ENCODE results near the gene ARHGEF39. TPM values are rescaled to one million over a fixed set of nuclear protein-coding genes. Genes with fewer than 3 reads are reported as not detected.

Gene ARHGEF39, protein sequence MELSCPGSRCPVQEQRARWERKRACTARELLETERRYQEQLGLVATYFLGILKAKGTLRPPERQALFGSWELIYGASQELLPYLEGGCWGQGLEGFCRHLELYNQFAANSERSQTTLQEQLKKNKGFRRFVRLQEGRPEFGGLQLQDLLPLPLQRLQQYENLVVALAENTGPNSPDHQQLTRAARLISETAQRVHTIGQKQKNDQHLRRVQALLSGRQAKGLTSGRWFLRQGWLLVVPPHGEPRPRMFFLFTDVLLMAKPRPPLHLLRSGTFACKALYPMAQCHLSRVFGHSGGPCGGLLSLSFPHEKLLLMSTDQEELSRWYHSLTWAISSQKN
- total RNA-seq (2014; rRNA removed; shearing (Covaris generic)) = 12.3 and 12.4 TPM in 2 replicates

DNA sequence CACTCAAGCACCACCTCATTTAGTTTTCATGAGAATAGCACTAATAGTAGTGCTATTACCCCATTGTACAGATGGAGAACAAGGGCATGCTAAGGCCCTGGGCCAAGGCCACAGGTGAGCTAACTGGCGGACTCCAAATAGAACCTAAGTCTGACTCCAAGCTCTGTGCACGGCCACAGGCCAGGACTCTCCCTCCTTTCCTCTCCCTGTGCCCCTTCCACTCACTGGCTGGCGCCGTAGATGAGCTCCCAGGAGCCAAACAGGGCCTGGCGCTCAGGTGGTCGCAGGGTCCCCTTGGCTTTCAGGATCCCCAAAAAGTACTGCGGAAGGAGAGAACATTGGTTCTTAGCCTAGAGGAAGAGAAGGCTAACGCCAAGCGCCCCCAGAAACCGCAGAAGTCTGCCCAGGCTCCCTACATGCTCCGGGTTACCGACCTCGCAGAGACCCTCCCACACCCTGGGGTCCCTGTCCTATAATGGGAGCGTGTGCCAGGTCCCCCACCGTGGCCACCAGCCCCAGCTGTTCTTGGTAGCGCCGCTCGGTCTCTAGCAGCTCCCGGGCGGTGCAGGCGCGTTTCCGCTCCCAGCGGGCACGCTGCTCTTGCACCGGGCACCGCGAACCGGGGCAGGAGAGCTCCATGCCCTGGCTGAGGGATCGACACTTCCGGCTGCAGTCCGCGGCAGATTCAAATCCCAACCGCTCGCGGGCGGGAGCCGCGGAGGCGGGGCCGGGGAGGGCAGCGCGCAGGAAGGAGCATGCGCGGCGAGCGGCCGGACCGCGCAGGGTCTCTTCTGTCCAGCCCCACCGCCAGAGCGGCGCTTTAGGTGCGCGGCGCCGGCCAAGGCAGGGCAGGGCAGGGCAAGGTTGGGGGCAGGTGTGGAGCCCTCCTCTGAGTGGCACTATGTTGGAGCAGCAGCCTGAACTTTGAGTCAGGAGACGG is at the start of gene ARHGEF39:
Gene ARHGEF39, minus strand, starts transcription at position 665 of the 940 bp plus-strand sequence. Its CDS starts 26 bp downstream, at position 639.
- DNase-seq (ENCODE audit: low spot score) = peak; percentile 84
- in situ Hi-C loops (cut with HindIII; ENCODE audit: low sequenced_read_pairs) = no loop called here

DNA sequence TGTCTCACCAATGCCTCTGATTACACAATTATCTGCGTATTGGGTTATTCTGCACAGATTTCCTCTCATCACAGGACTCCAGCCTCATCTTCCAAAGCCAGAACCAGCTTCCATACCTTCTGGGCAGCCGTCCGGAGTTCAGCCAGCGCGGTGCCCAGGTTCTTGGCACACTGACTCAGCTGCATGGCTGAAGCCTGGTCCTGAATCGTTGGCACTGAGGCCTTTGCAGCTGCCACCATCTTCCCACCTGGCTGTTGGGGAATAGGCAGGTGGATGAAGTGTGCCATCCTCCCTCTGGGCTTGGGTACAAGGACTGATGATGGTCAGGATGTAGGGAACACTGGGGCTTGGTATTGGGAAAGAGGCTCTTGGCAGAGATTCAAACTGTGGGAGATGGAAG is 49.1 kb upstream of the ARHGEF39 start:
- in situ Hi-C loops (cut with HindIII; ENCODE audit: low sequenced_read_pairs) = no loop called here

DNA sequence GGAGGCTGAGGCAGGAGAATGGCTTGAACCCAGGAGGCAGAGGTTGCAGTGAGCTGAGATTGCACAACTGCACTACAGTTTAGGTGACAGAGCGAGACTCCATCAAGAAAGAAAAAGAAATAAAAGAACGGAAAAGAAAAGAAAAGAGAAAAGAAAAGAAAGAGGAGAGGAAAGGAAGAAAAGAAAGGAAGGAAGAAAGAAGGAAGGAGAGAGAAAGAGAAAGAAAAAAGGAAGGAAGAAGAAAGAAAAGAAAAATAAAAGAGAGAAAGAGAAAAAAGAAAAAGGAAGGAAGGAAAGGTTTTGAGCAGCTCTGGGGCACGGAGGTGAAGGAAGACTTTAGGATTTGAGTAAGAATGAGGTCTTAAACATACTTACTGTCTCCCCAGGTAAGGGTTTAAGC is 48.6 kb upstream of the ARHGEF39 start:
- in situ Hi-C loops (cut with HindIII; ENCODE audit: low sequenced_read_pairs) = no loop called here

More for the DNA sequence above, 49.1 kb upstream of the ARHGEF39 start:
- DNase-seq (ENCODE audit: low spot score) = peak; percentile 77

DNA sequence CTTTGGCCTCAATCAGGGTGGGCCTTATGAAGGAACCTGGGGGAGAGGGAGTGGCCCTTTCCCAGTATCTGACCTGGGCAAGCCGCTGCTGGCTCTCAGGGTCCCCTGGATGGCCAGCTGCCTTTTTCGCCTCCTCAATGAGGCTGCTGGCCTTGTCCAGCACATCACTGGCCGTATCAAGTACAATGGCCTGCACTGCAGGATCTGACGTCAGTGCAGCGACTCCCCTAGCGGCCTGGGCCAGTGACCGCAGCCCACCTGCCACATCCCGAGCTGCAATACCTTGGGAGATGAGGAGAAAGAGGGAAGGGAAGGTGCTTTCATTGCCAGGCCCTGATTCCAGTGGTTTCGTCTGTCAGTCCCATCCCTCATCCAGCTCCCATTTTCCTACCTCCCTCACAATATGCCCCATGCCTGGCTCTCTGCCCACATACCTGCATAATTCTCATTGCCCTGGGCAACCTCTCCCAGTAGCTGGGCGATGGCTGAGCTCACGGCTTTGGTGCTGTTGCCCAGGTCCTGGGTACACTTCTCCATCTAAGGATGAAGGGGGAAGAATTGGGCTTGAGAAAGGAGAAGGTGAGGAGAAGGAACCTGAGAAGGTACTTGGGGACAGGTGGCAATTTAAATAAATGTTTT is 47.9 kb upstream of the ARHGEF39 start:
- in situ Hi-C loops (cut with HindIII; ENCODE audit: low sequenced_read_pairs) = no loop called here
- DNase-seq (ENCODE audit: low spot score) = no peak

More for the DNA sequence above, 48.6 kb upstream of the ARHGEF39 start:
- DNase-seq (ENCODE audit: low spot score) = no peak

DNA sequence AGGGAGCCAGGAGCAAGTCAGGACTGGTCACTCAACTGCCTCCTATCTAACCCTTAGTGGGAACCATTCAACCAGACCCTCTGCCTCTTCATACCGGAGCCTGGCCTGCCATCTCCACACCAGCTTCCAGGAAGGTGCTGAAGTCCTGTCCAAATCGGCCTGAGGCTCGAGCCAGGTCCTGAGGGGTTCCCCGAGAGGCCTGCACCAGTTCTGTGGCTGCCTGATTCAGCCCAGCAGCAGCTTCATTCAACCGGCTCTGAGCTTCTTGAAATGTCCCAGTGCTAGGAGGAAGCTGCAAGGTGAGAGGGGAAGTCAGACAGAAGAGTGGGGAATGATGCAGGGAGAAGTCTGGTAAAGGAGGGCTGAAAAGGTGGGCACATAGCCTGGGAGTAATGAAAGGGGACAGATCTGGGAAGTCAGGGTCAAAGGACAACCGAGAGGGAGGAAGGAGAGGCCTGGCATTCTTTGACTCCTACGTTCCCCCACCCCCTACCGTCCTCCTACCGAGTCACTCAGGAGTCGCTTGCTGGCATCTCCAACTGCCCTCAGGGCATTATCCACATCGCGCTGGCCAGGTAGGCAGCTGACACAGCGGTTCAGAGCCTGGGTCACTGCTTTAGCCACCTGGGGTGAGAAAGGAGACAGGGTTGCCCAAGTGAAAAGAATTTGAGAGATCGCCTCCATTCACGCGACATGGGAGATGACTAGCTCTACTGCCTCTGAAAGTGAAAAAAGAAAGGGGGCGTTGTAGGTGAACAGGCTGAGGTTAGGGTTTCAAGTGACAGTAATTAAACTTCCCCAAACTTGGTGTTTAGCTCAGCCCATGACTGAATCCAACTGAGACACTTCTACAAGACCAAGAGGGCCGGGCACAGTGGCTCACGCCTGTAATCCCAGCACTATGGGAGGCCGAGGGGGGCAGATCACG is 46.8 kb upstream of the ARHGEF39 start:
- DNase-seq (ENCODE audit: low spot score) = no peak
- in situ Hi-C loops (cut with HindIII; ENCODE audit: low sequenced_read_pairs) = no loop called here

DNA sequence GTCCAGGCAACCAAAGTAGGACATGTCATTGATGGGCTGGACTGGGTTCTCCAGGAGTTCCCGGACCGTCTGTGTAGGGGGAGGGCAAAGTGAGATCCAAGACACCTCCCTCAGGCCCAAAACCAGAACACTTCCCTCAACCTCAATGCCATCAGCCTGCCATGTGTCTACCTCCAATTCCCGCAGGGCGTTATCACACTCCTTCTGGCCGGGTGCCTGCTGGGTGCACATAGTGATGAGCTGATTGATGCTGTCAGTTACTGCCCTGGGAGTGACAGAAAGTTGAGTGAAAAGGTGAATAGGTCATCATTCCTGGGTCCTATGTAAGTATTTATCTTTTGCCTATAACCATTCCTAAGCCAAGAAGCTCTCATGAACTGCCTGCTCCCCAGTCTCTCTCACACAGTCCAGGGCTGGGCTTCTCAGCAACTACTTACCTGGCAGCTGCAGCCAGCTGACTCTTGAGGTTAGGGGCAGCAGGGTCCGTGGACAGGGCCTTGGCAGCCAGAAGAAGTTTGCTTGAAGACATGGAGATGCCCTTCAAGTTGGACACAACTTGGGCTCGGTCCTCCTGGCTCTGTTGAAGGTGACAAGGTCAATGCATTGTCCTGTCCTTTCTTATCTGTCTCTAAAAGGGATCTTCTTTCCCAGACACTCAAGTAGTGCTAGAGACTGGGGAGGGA is 46.0 kb upstream of the ARHGEF39 start:
- in situ Hi-C loops (cut with HindIII; ENCODE audit: low sequenced_read_pairs) = no loop called here
- DNase-seq (ENCODE audit: low spot score) = no peak

DNA sequence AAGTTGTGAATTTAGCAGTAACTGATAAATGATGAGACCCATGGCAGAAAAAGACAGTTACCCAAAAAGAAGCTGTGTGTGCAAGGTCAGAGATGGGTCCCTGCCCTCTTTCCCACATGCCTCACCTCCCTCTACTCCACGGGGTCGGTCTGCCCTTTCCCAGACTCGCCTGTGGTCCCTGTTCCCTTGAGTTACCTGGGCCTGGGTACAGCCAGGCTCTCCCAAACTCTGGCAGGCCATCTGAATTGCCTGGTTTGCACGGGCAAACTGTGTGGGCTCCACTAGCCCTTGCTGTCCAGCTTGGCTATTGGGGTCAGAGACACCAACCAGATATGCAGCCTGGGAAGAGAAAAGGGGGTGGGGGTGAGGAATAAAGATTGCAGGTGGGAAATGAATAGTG is 43.2 kb upstream of the ARHGEF39 start:
- no peak for DNase-seq (ENCODE audit: low spot score)
- in situ Hi-C loops (cut with HindIII; ENCODE audit: low sequenced_read_pairs) = no loop called here

DNA sequence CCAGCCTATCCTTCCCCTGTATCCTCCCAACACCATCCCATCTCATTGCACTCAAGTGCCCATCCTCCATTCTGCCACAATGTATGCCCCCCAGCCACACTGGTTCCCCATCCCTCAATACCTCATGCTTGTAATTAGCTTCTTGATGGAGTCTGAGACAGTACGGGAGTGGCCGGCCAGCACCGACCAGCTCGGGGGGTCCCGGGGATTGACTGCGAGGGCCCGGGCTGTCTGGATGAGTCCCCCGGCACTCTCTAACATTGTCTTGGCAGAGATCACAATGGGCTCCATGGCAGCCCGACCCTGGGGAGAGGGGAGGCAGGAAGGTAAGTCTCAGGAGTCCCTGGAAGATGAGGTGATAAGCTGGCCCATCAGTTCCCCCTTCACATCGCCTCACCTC is 42.0 kb upstream of the ARHGEF39 start:
- in situ Hi-C loops (cut with HindIII; ENCODE audit: low sequenced_read_pairs) = no loop called here
- DNase-seq (ENCODE audit: low spot score) = no peak

DNA sequence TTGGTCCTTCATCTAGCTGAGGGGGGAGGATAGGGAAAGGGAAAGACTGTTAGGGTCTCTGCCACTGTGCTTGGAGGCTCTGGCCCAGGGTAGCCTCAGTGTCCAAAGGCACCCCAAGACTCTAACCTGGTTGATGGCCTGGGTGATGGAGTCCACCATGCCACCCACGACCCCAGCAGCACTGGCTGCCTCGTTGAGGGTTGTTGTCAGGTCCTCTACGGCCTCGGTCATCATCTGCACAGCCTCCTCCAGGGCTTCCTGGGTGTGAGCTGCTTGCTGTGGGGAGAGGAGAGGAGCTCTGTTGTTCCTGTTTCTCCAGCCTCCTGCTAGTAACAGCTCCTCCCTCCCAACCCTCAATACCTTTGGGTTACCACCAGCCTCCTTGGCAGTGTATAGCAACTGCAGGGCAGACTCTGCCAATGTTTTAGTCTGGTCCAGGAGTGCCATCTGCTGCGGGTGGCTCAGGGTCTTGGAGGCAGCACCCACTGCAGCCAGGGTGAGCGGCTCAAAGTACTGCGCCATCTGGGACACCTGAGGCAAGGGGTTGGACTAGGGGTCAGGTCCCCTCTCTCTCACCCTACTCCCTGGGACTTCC is 40.9 kb upstream of the ARHGEF39 start:
- peak; percentile 93 for DNase-seq (ENCODE audit: low spot score)
- in situ Hi-C loops (cut with HindIII; ENCODE audit: low sequenced_read_pairs) = no loop called here

DNA sequence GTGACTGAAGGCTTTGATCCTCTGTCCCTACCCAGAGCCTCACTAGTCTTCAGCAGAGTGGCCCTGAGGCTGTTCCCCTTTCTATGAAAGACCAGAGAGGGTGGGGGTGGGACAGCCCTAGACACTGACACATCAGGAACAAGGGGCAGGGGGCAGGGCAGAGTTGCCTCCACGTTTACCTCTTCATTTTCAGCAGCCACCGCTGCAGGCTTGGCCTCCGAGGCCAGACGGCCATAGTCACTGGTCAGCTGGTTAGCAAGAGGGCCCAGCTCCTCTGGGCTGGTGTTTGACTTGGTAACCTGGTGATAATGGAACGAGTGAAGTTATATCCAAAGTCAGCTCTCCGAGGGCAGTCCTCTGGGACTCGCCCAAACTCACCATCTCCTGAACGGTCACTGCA is 40.4 kb upstream of the ARHGEF39 start:
- DNase-seq (ENCODE audit: low spot score) = no peak
- in situ Hi-C loops (cut with HindIII; ENCODE audit: low sequenced_read_pairs) = no loop called here

DNA sequence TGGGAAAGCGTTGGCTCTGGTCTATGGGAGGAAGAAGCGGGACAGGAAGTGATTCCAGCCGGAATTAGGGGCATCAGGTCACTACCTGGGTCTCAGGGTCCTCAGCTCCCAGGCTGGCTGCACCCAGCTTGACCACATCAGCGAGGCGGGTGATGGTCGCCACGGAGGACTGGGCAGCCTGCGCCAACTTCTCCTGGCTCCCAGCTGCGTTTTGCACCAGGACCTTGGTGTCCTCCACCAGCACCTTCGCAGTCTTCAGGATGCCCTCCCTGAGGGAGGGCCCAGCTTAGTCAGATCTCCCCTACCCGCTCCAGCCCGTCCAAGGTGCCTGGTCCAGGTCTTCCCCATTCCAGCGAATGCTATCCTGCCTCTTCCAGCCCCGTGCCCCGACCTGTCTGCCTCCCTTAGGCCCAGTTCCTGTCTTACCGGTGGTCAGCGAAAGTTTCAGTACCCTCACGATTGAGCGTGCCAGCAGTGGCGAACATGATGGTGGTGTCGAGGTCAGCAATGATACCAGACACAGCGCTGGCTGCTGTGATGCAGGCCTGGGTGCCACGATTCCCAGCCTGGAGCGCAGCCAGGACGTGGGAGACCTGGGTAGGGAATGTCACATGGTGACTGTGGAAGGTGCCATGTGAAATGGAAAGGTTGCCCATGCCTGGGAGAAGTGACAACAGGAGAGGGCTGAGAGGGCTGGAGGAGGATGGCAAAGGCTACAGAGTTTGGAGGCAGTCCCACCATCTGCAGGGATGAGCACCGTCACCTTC is 39.1 kb upstream of the ARHGEF39 start:
- in situ Hi-C loops (cut with HindIII; ENCODE audit: low sequenced_read_pairs) = no loop called here
- no peak for DNase-seq (ENCODE audit: low spot score)

DNA sequence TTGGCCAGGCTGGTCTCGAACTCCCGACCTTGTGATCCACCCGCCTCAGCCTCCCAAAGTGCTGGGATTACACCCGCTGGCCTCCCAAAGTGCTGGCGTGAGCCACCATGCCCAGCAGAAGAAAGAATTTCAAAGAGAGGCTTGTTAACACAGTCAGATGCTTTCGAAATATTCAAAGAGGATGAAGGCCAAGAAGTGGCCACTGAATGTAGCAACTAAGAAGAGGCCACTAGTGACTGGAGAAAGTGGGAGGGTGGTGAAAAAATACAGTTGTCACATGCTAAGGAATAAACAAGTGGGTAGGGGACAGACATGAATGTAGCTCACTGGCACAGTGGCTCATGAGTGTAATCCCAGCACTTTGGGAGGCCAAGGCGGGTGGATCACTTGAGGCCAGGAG is 37.7 kb upstream of the ARHGEF39 start:
- DNase-seq (ENCODE audit: low spot score) = no peak
- in situ Hi-C loops (cut with HindIII; ENCODE audit: low sequenced_read_pairs) = no loop called here

DNA sequence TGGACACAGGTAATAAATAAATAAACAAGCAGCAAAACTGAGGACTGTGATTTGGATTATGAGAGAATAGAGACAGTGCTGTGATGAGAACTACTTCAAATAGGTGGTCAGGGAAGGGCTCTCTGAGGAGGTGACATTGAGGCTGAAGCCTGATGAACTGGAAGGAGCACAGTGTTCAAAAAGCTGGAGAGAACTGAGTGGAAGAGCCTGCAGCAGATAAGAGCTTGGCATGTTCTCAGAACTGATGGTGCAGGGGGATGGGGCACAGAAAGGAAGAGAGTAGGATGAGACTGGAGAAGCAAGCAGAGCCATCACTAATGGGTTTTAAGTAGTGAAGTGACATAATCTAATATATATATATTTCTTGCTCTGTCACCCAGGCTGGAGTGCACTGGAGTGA is 35.9 kb upstream of the ARHGEF39 start:
- in situ Hi-C loops (cut with HindIII; ENCODE audit: low sequenced_read_pairs) = no loop called here

DNA sequence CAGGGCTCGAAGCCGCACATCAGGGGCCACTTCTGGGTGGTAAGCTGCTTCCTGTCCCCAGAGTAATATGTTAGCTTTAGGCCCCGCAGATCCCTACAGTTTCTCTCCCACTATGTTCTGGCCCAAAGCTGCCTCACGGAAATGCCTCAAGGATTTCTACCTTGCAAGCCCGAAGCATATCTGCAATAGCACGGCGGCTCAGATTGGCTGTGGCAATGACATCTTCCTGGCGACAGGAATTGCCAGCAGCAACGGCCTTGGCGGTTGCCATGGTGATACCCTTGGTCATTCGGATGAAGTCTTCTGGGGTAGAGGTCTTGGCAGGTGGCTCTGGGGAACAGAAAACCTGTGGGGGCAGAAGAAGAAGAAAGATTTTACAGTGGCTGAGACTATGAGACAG is 35.0 kb upstream of the ARHGEF39 start:
- in situ Hi-C loops (cut with HindIII; ENCODE audit: low sequenced_read_pairs) = no loop called here
- DNase-seq (ENCODE audit: low spot score) = no peak

More for the DNA sequence above, 35.9 kb upstream of the ARHGEF39 start:
- no peak for DNase-seq (ENCODE audit: low spot score)

DNA sequence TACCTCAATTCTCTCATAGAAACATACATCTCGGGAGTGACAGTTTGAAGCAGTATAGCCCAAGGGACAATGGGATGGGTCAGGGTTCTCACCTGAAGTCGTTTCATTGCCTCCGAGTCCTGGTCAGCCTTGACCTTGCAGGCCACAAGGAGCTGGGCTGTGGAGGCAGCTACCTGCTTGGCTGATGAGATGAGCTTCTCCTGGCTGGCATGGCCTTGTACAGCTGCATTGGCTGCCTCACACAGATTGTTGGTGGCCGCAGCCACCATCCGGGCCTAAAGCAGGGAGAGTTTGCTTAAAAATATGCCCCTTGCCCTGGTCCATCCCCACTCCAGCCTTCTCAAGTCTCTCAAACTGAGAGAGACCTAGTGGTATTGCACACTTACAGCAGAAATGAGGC is 33.2 kb upstream of the ARHGEF39 start:
- in situ Hi-C loops (cut with HindIII; ENCODE audit: low sequenced_read_pairs) = no loop called here
- DNase-seq (ENCODE audit: low spot score) = no peak

DNA sequence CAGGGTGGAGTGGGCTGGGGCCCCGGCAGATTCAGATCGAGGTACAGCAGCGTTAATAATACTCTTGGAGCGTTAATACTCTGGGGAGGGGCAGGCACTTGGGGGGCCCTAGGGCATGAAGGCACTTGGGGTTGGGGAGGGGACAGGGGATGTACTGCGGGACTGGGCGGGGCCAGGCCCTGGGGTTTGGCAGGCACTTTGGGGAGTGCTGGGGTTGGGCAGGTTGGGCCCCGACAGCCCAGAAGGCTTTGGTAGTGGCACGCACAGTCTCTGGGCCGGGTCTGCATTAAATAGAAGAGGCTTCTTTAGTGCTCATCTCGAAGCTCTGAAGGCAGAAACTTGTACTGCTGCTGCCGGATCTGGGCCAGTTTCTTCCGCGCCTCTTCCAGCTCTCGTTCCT is 32.5 kb upstream of the ARHGEF39 start:
- in situ Hi-C loops (cut with HindIII; ENCODE audit: low sequenced_read_pairs) = no loop called here
- no peak for DNase-seq (ENCODE audit: low spot score)

DNA sequence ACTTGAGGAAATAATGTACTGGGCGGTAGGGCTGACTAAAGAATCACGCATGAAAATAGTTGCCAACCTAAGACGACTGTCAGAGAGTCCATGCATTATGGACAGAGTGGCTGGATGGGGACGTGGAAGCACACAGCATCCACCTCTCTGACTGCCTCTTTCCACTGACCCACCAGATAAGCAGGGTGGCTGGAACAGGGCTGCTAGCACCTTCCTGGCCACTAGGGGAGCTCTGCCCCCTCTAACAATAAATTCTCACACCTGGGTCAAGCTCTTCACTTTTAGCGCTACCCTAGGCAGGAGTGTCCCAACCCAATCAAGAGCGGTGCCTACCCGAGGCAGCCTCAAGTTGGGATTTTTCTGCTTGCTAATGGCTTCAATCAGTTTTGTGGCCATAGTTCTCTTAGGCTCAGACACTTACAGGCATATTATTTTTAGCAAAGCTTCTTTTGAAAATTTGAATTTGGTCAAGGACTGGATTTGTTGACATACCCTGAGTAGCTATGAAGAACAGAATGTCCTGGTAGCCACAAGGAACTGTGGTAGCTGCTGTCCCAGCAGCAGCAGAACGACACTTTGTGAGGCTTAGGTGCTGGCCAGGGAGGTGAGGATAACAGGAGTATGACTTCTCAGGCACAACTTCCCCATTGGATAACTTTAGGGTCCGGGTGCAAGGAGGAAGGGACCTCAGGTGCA is 31.7 kb upstream of the ARHGEF39 start:
- DNase-seq (ENCODE audit: low spot score) = peak; percentile 82
- in situ Hi-C loops (cut with HindIII; ENCODE audit: low sequenced_read_pairs) = no loop called here

All from G401 (cell line).